ENCODE measurements around the gene ATP6V0E1. TPM values are rescaled to one million over a fixed set of nuclear protein-coding genes. Genes with fewer than 3 reads are reported as not detected.
"Not testable (repeated sequence)": the region's sequence is repeated elsewhere in the genome, so short reads cannot be mapped to it uniquely, and the experiment has no call there.

The ATP6V0E1 gene
- total RNA-seq, 1 experiment from 2014 or later: 419 TPM

- no peak for DNase-seq (ENCODE audit: low spot score)
Measured at GRCh38 chr5:173003360-173003759, 19.8 kb downstream of the ATP6V0E1 start.

GRCh38 chr5:173004013-173004412, 20.4 kb downstream of the ATP6V0E1 start:
- no peak for DNase-seq (ENCODE audit: low spot score)

GRCh38 chr5:173004447-173004846, 20.9 kb downstream of the ATP6V0E1 start:
- no peak for DNase-seq (ENCODE audit: low spot score)

- peak; percentile 14 for DNase-seq (ENCODE audit: low spot score)
Measured at GRCh38 chr5:173010021-173010420, 26.4 kb downstream of the ATP6V0E1 start.

GRCh38 chr5:173010547-173011464, 27.2 kb downstream of the ATP6V0E1 start:
- no peak for DNase-seq (ENCODE audit: low spot score)

DNA sequence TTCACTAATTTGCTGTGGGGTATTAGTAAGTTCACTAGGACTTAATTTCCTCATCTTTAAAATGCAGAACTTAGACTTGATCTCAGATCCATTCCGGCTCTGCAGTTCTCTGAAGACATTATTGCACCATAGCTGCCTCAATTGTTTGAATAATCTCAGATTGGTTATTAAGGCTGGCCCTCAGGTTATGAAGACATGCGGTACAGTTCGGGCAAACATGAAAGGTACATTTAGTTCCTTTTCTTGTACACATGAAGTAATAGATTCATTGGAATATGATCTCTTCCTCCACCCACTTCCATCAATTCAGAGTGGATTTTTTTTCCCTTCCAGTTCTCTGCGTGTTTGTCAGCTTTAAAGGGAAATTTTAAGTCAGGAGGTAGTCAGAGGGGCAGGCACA, 28.0 kb downstream of the ATP6V0E1 start:
- no peak for DNase-seq (ENCODE audit: low spot score)

GRCh38 chr5:173012882-173013281, 29.3 kb downstream of the ATP6V0E1 start:
- no peak for DNase-seq (ENCODE audit: low spot score)

DNA sequence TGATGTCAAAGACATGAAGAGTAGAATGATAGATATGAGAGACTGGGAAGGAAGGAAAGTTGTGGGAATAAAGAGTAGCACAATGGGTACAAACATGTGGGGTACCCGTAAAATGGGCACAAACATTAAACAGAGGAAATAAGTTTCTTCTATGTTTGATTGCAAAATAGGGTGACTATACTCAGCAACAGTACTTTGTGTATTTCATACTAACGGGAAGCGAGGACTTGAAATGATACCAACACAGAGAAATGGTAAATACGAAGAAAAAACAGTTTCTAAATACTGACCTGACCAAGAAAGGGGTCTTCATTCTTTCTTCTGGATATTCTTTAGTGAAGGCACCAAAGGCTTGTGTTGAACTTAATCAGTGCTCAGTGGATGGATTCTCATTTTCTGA, 31.1 kb downstream of the ATP6V0E1 start:
- no peak for DNase-seq (ENCODE audit: low spot score)

GRCh38 chr5:173015192-173015591, 31.6 kb downstream of the ATP6V0E1 start:
- no peak for DNase-seq (ENCODE audit: low spot score)

GRCh38 chr5:173015598-173016455, 32.3 kb downstream of the ATP6V0E1 start:
- DNase-seq (ENCODE audit: low spot score): no peak

DNA sequence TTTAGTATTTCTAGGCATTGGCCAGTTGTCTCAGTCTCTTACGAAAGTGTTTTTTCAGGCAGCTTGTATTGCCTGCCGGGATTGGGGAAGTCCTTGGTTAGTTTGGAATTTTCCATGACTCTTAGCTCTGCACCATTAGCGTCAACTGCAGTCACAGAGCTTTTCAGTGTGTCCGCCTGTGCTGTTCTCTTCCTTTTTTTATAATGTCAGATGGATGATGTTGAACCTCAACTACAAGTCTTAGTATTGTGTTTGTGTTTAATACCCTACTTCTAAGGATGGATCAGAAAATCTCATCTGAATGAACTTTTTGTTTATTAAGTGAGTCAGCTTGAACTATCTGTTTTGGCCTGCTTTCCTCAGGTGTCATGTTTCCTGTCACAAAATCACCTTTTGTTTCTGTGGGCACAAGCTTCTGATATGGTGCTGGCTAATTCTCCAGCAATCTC, 33.1 kb downstream of the ATP6V0E1 start:
- DNase-seq (ENCODE audit: low spot score): peak; percentile 27

DNA sequence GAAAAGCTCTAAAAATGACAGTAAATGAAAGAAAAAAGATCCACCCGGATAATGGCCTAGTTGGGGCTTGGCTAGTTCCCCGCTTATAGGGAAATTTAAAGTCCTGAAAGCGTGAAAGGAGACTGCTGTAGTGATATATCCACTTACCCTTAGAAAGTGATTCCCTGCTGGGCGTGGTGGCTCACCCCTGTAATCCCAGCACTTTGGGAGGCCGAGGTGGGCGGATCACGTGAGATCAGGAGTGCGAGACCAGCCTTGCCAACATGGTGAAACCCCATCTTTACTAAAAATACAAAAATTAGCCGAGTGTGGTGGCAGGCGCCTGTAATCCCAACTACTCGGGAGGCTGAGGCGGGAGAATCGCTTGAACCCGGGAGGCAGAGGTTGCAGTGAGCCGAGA, 33.5 kb downstream of the ATP6V0E1 start:
- DNase-seq (ENCODE audit: low spot score): not testable (repeated sequence)

DNA sequence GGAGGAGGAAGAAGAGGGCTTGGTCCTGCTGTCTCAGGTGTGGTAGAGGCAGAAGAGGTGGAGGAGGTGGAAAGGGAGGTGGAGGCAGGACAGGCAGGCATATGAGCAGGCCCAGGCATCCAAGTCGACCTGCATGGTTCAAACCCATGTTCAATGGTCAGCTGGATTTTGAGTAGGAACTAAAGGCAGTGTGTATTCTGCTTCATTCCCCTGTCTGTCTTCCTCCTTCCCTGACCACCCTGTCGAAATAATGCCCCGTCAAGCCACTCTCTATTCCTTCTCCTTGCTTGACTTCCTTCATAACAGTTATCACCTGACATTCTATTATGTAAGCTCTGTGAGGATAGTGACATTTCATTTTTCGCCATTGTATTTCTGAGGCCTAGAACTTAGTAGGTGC, 34.8 kb downstream of the ATP6V0E1 start:
- DNase-seq (ENCODE audit: low spot score): no peak

DNA sequence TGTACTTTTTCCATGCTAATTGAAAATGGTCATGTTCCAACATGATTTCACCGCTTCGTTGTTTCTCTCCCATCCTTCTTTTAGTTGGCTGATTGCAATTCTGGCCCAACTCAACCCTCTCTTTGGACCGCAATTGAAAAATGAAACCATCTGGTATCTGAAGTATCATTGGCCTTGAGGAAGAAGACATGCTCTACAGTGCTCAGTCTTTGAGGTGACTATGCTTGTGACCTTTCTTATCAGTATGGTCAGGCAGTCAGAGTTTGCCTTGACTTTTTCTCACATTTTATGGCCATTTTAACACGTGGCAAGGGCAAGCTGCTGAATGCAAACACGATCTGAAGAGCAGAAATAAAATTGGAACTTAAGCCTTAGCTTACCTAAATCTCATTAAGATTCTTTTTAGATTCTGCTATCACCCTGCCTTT, 36.6 kb downstream of the ATP6V0E1 start:
- no peak for DNase-seq (ENCODE audit: low spot score)

- no peak for DNase-seq (ENCODE audit: low spot score)
Measured at GRCh38 chr5:173020643-173021042, 37.1 kb downstream of the ATP6V0E1 start.

DNA sequence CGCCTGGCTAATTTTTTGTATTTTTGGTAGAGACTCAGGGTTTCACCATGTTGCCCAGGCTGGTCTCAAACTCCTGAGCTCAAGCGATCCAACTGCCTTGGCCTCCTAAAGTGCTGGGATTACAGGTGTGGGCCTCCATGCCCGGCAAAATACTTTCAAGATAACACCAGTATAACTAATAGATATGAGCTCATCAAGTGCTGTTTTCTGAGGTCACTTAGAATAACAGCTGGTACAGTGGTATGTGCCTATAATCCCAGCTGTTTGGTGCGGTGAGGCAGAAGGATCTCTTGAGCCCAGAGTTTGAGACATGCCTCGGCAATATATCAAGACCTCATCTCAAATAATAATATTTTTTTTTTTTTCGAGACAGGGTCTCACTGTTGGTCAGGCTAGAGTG, 42.1 kb downstream of the ATP6V0E1 start:
- no peak for DNase-seq (ENCODE audit: low spot score)

GRCh38 chr5:173027905-173028304, 44.3 kb downstream of the ATP6V0E1 start:
- DNase-seq (ENCODE audit: low spot score): no peak

DNA sequence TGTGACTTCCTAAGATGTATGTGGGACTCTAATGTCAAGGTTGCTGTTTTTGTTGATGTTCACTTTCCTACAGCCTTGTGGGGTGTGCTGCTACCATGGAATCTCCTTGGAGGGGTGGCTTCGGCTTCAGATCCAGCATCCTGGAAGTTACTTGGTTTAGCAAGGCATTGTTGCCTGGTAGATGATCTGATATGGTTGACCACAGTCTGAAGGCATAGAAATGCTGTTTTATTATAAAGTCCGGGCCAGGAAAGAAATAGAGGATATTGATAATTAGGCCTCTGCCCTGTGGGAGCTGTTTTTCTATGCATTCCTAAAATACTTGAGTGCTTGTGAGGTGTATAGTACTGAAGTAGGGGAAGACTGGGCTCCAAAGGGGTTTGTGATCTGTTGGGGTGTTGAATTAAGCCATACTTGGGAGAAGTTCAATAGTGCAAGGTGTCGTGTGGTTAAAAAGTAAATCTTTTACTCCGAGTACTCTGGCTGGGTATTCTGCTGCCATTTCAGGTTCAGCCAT, 45.3 kb downstream of the ATP6V0E1 start:
- DNase-seq (ENCODE audit: low spot score): no peak

GRCh38 chr5:173029499-173029921, 45.9 kb downstream of the ATP6V0E1 start:
- DNase-seq (ENCODE audit: low spot score): no peak

- not testable (repeated sequence) for DNase-seq (ENCODE audit: low spot score)
Measured at GRCh38 chr5:173032096-173032495, 48.5 kb downstream of the ATP6V0E1 start.

GRCh38 chr5:173032730-173033129, 49.2 kb downstream of the ATP6V0E1 start:
- DNase-seq (ENCODE audit: low spot score): no peak

DNA sequence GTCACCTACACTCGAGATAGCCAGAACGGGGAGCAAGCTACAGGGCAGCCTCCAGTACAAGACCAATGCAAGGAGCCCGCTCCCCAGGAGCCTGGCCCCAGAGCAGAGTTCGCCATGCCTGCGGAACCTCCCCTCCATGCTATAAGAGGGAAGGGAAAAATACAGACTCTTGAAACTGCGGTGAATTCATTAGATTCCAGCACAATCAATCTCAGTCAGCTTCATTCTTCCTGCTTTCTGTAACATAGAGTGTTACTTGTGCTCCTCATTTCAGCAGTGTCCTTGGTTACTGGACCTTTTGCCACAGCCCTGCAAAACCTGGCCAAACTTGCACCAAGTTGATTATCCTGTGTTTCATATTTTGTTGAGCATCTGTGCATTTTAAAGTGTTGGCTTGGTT, 50.4 kb downstream of the ATP6V0E1 start:
- DNase-seq (ENCODE audit: low spot score): no peak

Measured in A172 (cell line).